K562 (cell line): Measurements from ENCODE around the gene PAK1IP1. TPM values are rescaled to one million over a fixed set of nuclear protein-coding genes. Genes with fewer than 3 reads are reported as not detected.

Source experiments
- ATAC-seq: fragments of 200-7000 bp; cut with Tn5 transposase; 3 replicates; pipeline ENCODE4 v1.9.1; 2020; ENCODE audit warnings: moderate library complexity
- BruUV-seq: library from RNA; stranded (reverse); fragments of 400-500 nt; replicated peaks from 2 replicates; lab custom pipeline; 2021; lab: Mats Ljungman, UMichigan
- CTCF ChIA-PET: fragments of 300-600 bp; formaldehyde crosslinking; extraction: SDS; loops from one replicate; lab custom pipeline; 2021; ENCODE audit warnings: low intra/inter-chr PET ratio; lab: Yijun Ruan, JAX
- POLR2A ChIA-PET: fragments of 300-600, 350-650 bp; sonication (Branson Sonifier 250); formaldehyde crosslinking; extraction: SDS; loops from one replicate; lab custom pipeline; 2021; ENCODE audit warnings: antibody characterized with exemption, inconsistent platforms; lab: Yijun Ruan, JAX
- DNase-seq, 4 experiments: peaks; one replicate each; pipeline versions ENCODE4 v3.0.0 to v3.0.0-alpha.2; 2011 to 2018; ENCODE audit warnings: low spot score in 3 of 4, mixed read lengths in 3 of 4; ENCODE audit errors: extremely low read depth in 1 of 4
- FAIRE-seq: peaks from 2 replicates; lab custom pipeline; 2011; peaks lifted over from hg19 to GRCh38; lab: Jason Lieb, UNC
- H2AFZ ChIP-seq: 2 replicates; pipeline ENCODE4 v1.6.0; 2011; ENCODE audit warnings: low read depth, low read length, control low read depth, inconsistent platforms
- H3K27ac ChIP-seq: fragments of 200-600 bp; 3 replicates; pipeline ENCODE4 v1.8.0; 2011; ENCODE audit warnings: low read depth, mild to moderate bottlenecking, control low read depth, inconsistent platforms, low read length, moderate library complexity, mixed read lengths; ENCODE audit errors: extremely low read depth
- H3K27me3 ChIP-seq, 2 experiments: fragments of 300-600 bp in 1 of 2; 2 replicates in 1 of 2; 3 replicates in 1 of 2; pipeline versions ENCODE4 v1.6.0 to v1.8.0; 2011; ENCODE audit warnings: inconsistent platforms in 2 of 2, low read length in 2 of 2, mild to moderate bottlenecking in 1 of 2, mixed read lengths in 1 of 2, moderate library complexity in 1 of 2; ENCODE audit not compliant: control insufficient read depth in 2 of 2, insufficient read depth in 2 of 2
- H3K36me3 ChIP-seq: fragments of 300-600 bp; 3 replicates; pipeline ENCODE4 v1.8.0; 2011; ENCODE audit warnings: mild to moderate bottlenecking, low read length, inconsistent platforms; ENCODE audit not compliant: control insufficient read depth, insufficient read depth
- H3K4me1 ChIP-seq, 2 experiments: fragments of 200-600 bp in 1 of 2; replicated peaks in 1 of 2; 2 replicates in 1 of 2; 3 replicates in 1 of 2; pipeline versions ENCODE4 v1.5.1 to v1.8.0; 2011; ENCODE audit warnings: inconsistent platforms in 2 of 2, low read length in 2 of 2, mild to moderate bottlenecking in 1 of 2, mixed read lengths in 1 of 2, moderate library complexity in 1 of 2; ENCODE audit not compliant: control insufficient read depth in 2 of 2, insufficient read depth in 2 of 2
- H3K4me2 ChIP-seq: 2 replicates; pipeline ENCODE4 v1.6.1; 2011; ENCODE audit warnings: low read length, control low read depth, inconsistent platforms, mixed read lengths; ENCODE audit not compliant: insufficient read depth
- H3K4me3 ChIP-seq: fragments of 200-600 bp; sonication (generic), shearing (Covaris generic); 2 replicates; pipeline ENCODE4 v1.5.1; 2016; ENCODE audit warnings: control low read depth, inconsistent platforms
- H3K79me2 ChIP-seq: fragments of 200-600 bp; 3 replicates; pipeline ENCODE4 v1.8.0; 2011; ENCODE audit warnings: low read length, inconsistent platforms; ENCODE audit not compliant: control insufficient read depth, insufficient read depth
- H3K9ac ChIP-seq, 2 experiments: 2 replicates each; pipeline versions ENCODE4 v1.6.0 to v1.6.1; 2011; ENCODE audit warnings: low read depth in 2 of 2, low read length in 2 of 2, control low read depth in 1 of 2, inconsistent platforms in 1 of 2, mild to moderate bottlenecking in 1 of 2, mixed read lengths in 1 of 2; ENCODE audit not compliant: insufficient read depth in 1 of 2
- H3K9me1 ChIP-seq: one replicate; pipeline ENCODE4 v1.6.0; 2011; ENCODE audit warnings: inconsistent platforms, mild to moderate bottlenecking, low read length, moderate library complexity; ENCODE audit not compliant: control insufficient read depth, insufficient read depth
- H3K9me3 ChIP-seq: replicated peaks from 2 replicates; pipeline ENCODE4 v1.5.1; 2011; ENCODE audit warnings: low read depth, low read length, inconsistent platforms; ENCODE audit not compliant: control insufficient read depth, insufficient read depth
- H4K20me1 ChIP-seq: replicated peaks from 2 replicates; pipeline ENCODE4 v1.6.1; 2011; ENCODE audit warnings: low read length, inconsistent platforms, mixed read lengths; ENCODE audit not compliant: control insufficient read depth, insufficient read depth
- CBX3 ChIP-seq, 2 experiments: IDR thresholded peaks; 1 replicate in 1 of 2; 2 replicates in 1 of 2; pipeline ENCODE4 v1.6.1; 2012; ENCODE audit warnings: inconsistent platforms in 2 of 2, low read length in 2 of 2, borderline replicate concordance in 1 of 2, control low read depth in 1 of 2
- EGR1 ChIP-seq: fragments of 450-650 bp; conservative IDR thresholded peaks from 2 replicates; pipeline ENCODE4 v1.6.1; 2017; ENCODE audit warnings: mild to moderate bottlenecking
- EHMT2 ChIP-seq: fragments of 450-650 bp; IDR thresholded peaks from 2 replicates; pipeline ENCODE4 v1.6.1; 2018; ENCODE audit warnings: antibody characterized with exemption
- ELF1 ChIP-seq: fragments of 200-800 bp; sonication (Bioruptor generic); IDR thresholded peaks from 2 replicates; pipeline ENCODE4 v1.6.1; 2016; ENCODE audit warnings: missing genetic modification characterization, missing compliant biosample characterization
- EP300 ChIP-seq: IDR thresholded peaks from 2 replicates; pipeline ENCODE4 v1.6.1; 2012; ENCODE audit warnings: low read length, improper control_type of control experiment
- NRF1 ChIP-seq, 2 experiments: fragments of 450-650 bp; IDR thresholded peaks in 1 of 2; conservative IDR thresholded peaks in 1 of 2; 2 replicates each; pipeline ENCODE4 v1.6.1; 2014; ENCODE audit warnings: mild to moderate bottlenecking in 2 of 2
- PHB ChIP-seq: fragments of 250-450 bp; sonication (Bioruptor Pico); IDR thresholded peaks from 2 replicates; pipeline ENCODE4 v1.5.0; 2021
- RBM15 ChIP-seq: fragments of 200-400 bp; formaldehyde crosslinking; IDR thresholded peaks from 2 replicates; pipeline ENCODE4 v1.6.1; 2018; ENCODE audit warnings: mild to moderate bottlenecking, low read length, moderate library complexity; ENCODE audit not compliant: insufficient read depth
- SUPT5H ChIP-seq: fragments of 450-650 bp; IDR thresholded peaks from 2 replicates; pipeline ENCODE4 v1.6.1; 2016
- ZNF146 ChIP-seq: IDR thresholded peaks from one replicate; pipeline ENCODE4 v1.6.1; 2018; ENCODE audit warnings: missing compliant biosample characterization; ENCODE audit not compliant: unreplicated experiment
- WGBS: fragments of 100-300 bp; shearing (Covaris generic); methylation state at CpG from one replicate; pipeline ENCODE4 v1.1.6; 2016; ENCODE audit warnings: low coverage, mixed read lengths; ENCODE audit not compliant: insufficient coverage; ENCODE audit errors: missing lambda C conversion rate; 5-methylcytosine and 5-hydroxymethylcytosine counted together
- in situ Hi-C: fragments of 300-500 bp; cut with MboI; formaldehyde crosslinking; loops from 4 replicates; pipeline ENCODE4 v1.15.0; 2018; ENCODE audit warnings: inconsistent platforms, mixed read lengths
- intact Hi-C: fragments of 100-400 bp; cut with micrococcal nuclease; formaldehyde crosslinking; loops from 2 replicates; pipeline ENCODE4 v1.14.2; 2022
- polyA plus RNA-seq, 8 experiments: library from polyadenylated mRNA; depleted of rRNA in 4 of 8; stranded (reverse) in 5 of 8; unstranded in 3 of 8; fragments of >200 nt; fragmentation: Nextera tagmentation in 2 of 8; fragmentation: Illumina TruSeq in 1 of 8; extraction: Ambion mirVana in 2 of 8; extraction: Trizol in 1 of 8; gene quantifications; 2 replicates each; pipeline versions ENCODE4 v1.2.1 to v1.2.3, GENCODE V29; 2011 to 2014; ENCODE audit warnings: inconsistent platforms in 1 of 8, missing spikeins in 1 of 8
- total RNA-seq, 7 experiments: library from RNA; depleted of rRNA in 6 of 7; stranded (reverse); fragments of >200 nt in 6 of 7; fragmentation: Illumina TruSeq in 2 of 7; extraction: Trizol in 2 of 7; gene quantifications; 2 replicates each; pipeline versions ENCODE4 v1.2.1 to v1.2.3, GENCODE V29; 2011 to 2021; ENCODE audit warnings: low replicate concordance in 1 of 7
- TF ChIP-seq, protein P1 (sequence below): fragments of 200-800 bp; sonication (Bioruptor generic); IDR thresholded peaks from 2 replicates; pipeline ENCODE4 v1.6.1; 2017; ENCODE audit warnings: missing genetic modification characterization, missing compliant biosample characterization
- TF ChIP-seq, protein P2 (sequence below): sonication (generic); formaldehyde crosslinking; IDR thresholded peaks from 2 replicates; pipeline ENCODE4 v1.5.0; 2020; ENCODE audit warnings: missing genetic modification reagents
- TF ChIP-seq, protein P3 (sequence below): IDR thresholded peaks from 2 replicates; pipeline ENCODE4 v1.6.1; 2016; ENCODE audit warnings: missing genetic modification characterization, missing compliant biosample characterization
- TF ChIP-seq, protein P4 (sequence below): fragments of 250-450 bp; sonication (Bioruptor Pico); IDR thresholded peaks from 2 replicates; pipeline ENCODE4 v1.8.0; 2021; ENCODE audit warnings: moderate library complexity, mild to moderate bottlenecking, inconsistent platforms

Gene PAK1IP1
- total and polyA plus RNA-seq, 9 of the 15 experiments (the other 6 are each of a cell fraction or from before 2014, with no cell fraction given) = 50.0 to 200 (median 87.0) TPM

DNA sequence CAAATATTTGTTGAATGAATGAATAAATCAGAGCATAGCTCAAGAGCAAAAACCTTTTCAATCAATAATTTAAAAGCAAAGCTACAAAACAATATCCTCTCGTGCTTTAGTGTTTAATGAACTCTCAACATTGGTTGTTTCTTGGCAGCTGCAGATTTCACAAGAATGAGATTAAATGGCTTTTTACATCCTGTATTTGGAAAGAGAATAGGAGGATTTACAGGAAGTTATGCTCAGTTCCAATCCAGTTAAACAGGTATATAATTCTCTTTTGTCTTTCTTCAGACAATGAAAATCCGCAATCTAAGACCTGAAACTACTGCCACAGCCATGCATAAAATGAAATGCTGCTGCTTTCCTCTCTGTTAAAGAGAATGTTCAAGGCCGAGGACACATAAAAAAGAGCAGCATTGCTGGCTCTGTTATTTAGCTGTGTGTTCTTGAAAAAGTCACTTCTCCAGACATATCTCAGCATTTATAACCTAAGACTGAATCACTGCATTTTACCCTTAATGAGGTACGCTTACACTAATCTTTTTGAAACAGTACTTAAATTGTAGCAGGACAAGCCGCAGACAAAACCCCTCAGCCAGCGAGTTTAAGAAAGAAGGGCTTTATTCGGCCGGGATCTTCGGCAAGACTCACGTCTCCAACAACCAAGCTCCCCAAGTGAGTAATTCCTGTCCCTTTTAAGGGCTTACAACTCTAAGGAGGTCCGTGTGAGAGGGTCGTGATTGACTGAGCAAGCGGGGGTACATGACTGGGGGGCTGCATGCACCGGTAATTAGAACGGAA, 3.9 kb upstream of the PAK1IP1 start:
- intact Hi-C loops (loop anchor here (5.0 kb wide), 1 partner anchor 111 kb away; no protein-coding TSS in a partner anchor), in situ Hi-C loops (no loop called here)
- H3K4me2 ChIP-seq = no peak overlapping the region
- no peak for ATAC-seq
- H3K27ac ChIP-seq = no peak overlapping the region
- H3K27me3 ChIP-seq = no peaks in the 10 kb centered on the region
- H2AFZ ChIP-seq = no peak overlapping the region
- POLR2A ChIA-PET = interaction anchor here (0.6 to 1.0 kb wide), 2 partner anchors 29 to 31 kb away, joined by 3 read pairs; no protein-coding TSS in a partner anchor
- H3K4me1 ChIP-seq = peaks cover 5% of the 10 kb centered on the region in 2 experiments; a peak in 3 of 5 replicates
- FAIRE-seq = no peak
- no peak for DNase-seq
- 76% methylated on average over 15 of the region's 15 CpGs for WGBS
- H4K20me1 ChIP-seq = no peaks in the 10 kb centered on the region
- H3K4me3 ChIP-seq = no peak overlapping the region
- BruUV-seq = no TSS peak
- H3K36me3 ChIP-seq = no peaks in the 10 kb centered on the region; the same call in 2 of the 3 replicates
- H3K9me1 ChIP-seq = no peaks in the 10 kb centered on the region
- CTCF ChIA-PET = no interaction called here
- peaks cover 3% of the 10 kb centered on the region; the same call in 1 of the 2 replicates for H3K9me3 ChIP-seq
- H3K79me2 ChIP-seq = peaks cover 31% of the 10 kb centered on the region
- no peak overlapping the region for H3K9ac ChIP-seq
- TF ChIP-seq CBX3 (IDR thresholded peaks at IDR 0.05; ENCODE audit: borderline replicate concordance in 1 of 2, low read length in 2 of 2) (no peak), NRF1 (conservative IDR thresholded peaks at IDR 0.05 in 1 of 2, IDR thresholded peaks at IDR 0.05 in 1 of 2) (no peak), PHB (CRISPR knock-in tag) (no peak), RBM15 (no peak), SUPT5H (no peak), ELF1 (tag) (no peak), EHMT2 (no peak), EP300 (no peak), EGR1 (no peak), ZNF146 (CRISPR knock-in tag) (no peak)
- TF ChIP-seq, protein P1, sequence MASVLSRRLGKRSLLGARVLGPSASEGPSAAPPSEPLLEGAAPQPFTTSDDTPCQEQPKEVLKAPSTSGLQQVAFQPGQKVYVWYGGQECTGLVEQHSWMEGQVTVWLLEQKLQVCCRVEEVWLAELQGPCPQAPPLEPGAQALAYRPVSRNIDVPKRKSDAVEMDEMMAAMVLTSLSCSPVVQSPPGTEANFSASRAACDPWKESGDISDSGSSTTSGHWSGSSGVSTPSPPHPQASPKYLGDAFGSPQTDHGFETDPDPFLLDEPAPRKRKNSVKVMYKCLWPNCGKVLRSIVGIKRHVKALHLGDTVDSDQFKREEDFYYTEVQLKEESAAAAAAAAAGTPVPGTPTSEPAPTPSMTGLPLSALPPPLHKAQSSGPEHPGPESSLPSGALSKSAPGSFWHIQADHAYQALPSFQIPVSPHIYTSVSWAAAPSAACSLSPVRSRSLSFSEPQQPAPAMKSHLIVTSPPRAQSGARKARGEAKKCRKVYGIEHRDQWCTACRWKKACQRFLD (CRISPR knock-in tag) = no peak
- TF ChIP-seq, protein P2, sequence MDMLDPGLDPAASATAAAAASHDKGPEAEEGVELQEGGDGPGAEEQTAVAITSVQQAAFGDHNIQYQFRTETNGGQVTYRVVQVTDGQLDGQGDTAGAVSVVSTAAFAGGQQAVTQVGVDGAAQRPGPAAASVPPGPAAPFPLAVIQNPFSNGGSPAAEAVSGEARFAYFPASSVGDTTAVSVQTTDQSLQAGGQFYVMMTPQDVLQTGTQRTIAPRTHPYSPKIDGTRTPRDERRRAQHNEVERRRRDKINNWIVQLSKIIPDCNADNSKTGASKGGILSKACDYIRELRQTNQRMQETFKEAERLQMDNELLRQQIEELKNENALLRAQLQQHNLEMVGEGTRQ = no peak
- TF ChIP-seq, protein P3, sequence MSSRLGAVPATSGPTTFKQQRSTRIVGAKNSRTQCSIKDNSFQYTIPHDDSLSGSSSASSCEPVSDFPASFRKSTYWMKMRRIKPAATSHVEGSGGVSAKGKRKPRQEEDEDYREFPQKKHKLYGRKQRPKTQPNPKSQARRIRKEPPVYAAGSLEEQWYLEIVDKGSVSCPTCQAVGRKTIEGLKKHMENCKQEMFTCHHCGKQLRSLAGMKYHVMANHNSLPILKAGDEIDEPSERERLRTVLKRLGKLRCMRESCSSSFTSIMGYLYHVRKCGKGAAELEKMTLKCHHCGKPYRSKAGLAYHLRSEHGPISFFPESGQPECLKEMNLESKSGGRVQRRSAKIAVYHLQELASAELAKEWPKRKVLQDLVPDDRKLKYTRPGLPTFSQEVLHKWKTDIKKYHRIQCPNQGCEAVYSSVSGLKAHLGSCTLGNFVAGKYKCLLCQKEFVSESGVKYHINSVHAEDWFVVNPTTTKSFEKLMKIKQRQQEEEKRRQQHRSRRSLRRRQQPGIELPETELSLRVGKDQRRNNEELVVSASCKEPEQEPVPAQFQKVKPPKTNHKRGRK (tag) = no peak
- TF ChIP-seq, protein P4, sequence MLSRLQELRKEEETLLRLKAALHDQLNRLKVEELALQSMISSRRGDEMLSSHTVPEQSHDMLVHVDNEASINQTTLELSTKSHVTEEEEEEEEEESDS (CRISPR knock-in tag) = no peak
